GM23338 (cell line): ENCODE results near the gene CLEC4G. TPM values are rescaled to one million over a fixed set of nuclear protein-coding genes. Genes with fewer than 3 reads are reported as not detected.

Source experiments
- ATAC-seq: fragments of 200-7000 bp; cut with Tn5 transposase; 3 replicates; pipeline ENCODE4 v1.9.1; 2020
- DNase-seq: peaks from one replicate; pipeline ENCODE4 v3.0.0-alpha.2; 2015; ENCODE audit warnings: low spot score
- H2AFZ ChIP-seq: fragments of 200-600 bp; sonication (generic); 2 replicates; pipeline ENCODE4 v1.8.0; 2016; ENCODE audit warnings: antibody characterized with exemption, mild to moderate bottlenecking, moderate library complexity
- H3F3A ChIP-seq: fragments of 200-600 bp; sonication (generic); replicated peaks from 2 replicates; pipeline ENCODE4 v1.8.0; 2017; ENCODE audit warnings: antibody characterized with exemption, mixed run types, low read depth
- H3K27ac ChIP-seq: fragments of 200-600 bp; sonication (generic); 2 replicates; pipeline ENCODE4 v1.6.1; 2016; ENCODE audit warnings: low read depth
- H3K27me3 ChIP-seq: fragments of 200-600 bp; sonication (generic); 2 replicates; pipeline ENCODE4 v1.8.0; 2016; ENCODE audit warnings: mild to moderate bottlenecking, mixed run types, moderate library complexity; ENCODE audit not compliant: insufficient read depth
- H3K36me3 ChIP-seq: fragments of 200-600 bp; sonication (generic); 2 replicates; pipeline ENCODE4 v1.8.0; 2016; ENCODE audit warnings: mild to moderate bottlenecking; ENCODE audit not compliant: insufficient read depth
- H3K4me1 ChIP-seq: fragments of 200-600 bp; sonication (generic); 2 replicates; pipeline ENCODE4 v1.8.0; 2016; ENCODE audit warnings: mild to moderate bottlenecking, moderate library complexity; ENCODE audit not compliant: insufficient read depth
- H3K4me2 ChIP-seq: fragments of 200-600 bp; sonication (generic); 2 replicates; pipeline ENCODE4 v1.7.1; 2017; ENCODE audit warnings: mixed run types
- H3K4me3 ChIP-seq: fragments of 200-600 bp; sonication (generic); 2 replicates; pipeline ENCODE4 v1.6.1; 2016; ENCODE audit warnings: mixed run types
- H3K79me2 ChIP-seq: fragments of 200-600 bp; sonication (generic); replicated peaks from 2 replicates; pipeline ENCODE4 v1.8.0; 2017; ENCODE audit warnings: mild to moderate bottlenecking; ENCODE audit not compliant: insufficient read depth
- H3K9me2 ChIP-seq: fragments of 200-600 bp; sonication (generic); 2 replicates; pipeline ENCODE4 v1.8.0; 2017; ENCODE audit not compliant: insufficient read depth
- H4K20me1 ChIP-seq: fragments of 200-600 bp; sonication (generic); replicated peaks from 2 replicates; pipeline ENCODE4 v1.8.0; 2017; ENCODE audit warnings: mild to moderate bottlenecking; ENCODE audit not compliant: insufficient read depth
- H3K27ac Mint-ChIP-seq: 2 replicates; pipeline ENCODE4 v1.8.0; 2020; ENCODE audit warnings: inconsistent platforms, mild to moderate bottlenecking, moderate library complexity, mixed read lengths
- H3K27me3 Mint-ChIP-seq: 3 replicates; pipeline ENCODE4 v1.8.0; 2022; ENCODE audit warnings: low read depth, mild to moderate bottlenecking, moderate library complexity, mixed read lengths, inconsistent platforms; ENCODE audit not compliant: insufficient read depth, poor library complexity
- H3K36me3 Mint-ChIP-seq: 3 replicates; pipeline ENCODE4 v1.8.0; 2021; ENCODE audit warnings: low read depth, mild to moderate bottlenecking, inconsistent platforms, moderate library complexity, mixed read lengths
- H3K4me1 Mint-ChIP-seq: 3 replicates; pipeline ENCODE4 v1.8.0; 2020; ENCODE audit warnings: mild to moderate bottlenecking, inconsistent platforms, mixed read lengths
- H3K4me3 Mint-ChIP-seq: 3 replicates; pipeline ENCODE4 v1.8.0; 2021; ENCODE audit warnings: moderate library complexity, mild to moderate bottlenecking, inconsistent platforms, mixed read lengths
- H3K9me3 Mint-ChIP-seq: 3 replicates; pipeline ENCODE4 v1.8.0; 2020; ENCODE audit warnings: moderate library complexity, mild to moderate bottlenecking, inconsistent platforms, mixed read lengths
- CREB1 ChIP-seq: fragments of 250-450 bp; sonication (Bioruptor Pico); IDR thresholded peaks from 2 replicates; pipeline ENCODE4 v1.5.0; 2020; ENCODE audit warnings: low read depth, mild to moderate bottlenecking, moderate library complexity
- POLR2AphosphoS5 ChIP-seq: IDR thresholded peaks from 2 replicates; pipeline ENCODE4 v1.6.1; 2016; ENCODE audit warnings: antibody characterized with exemption, low read depth
- STAT1 ChIP-seq: IDR thresholded peaks from one replicate; pipeline ENCODE4 v1.6.1; 2016; ENCODE audit warnings: antibody characterized with exemption; ENCODE audit not compliant: unreplicated experiment
- polyA plus RNA-seq: library from polyadenylated mRNA; unstranded; fragments of >200 nt; fragmentation: Nextera tagmentation; extraction: Ambion mirVana; gene quantifications from 2 replicates; pipeline ENCODE4 v1.2.1, GENCODE V29; 2016
- total RNA-seq: library from RNA; depleted of rRNA; stranded (reverse); fragments of >200 nt; shearing (Covaris generic); gene quantifications from 2 replicates; pipeline ENCODE4 v1.2.3, GENCODE V29; 2014
- TF ChIP-seq, protein P1 (sequence below): fragments of 250-450 bp; sonication (Bioruptor Pico); IDR thresholded peaks from 2 replicates; pipeline ENCODE4 v1.5.0; 2020; ENCODE audit warnings: mild to moderate bottlenecking, moderate library complexity
- TF ChIP-seq, protein P2 (sequence below): IDR thresholded peaks from 2 replicates; pipeline ENCODE4 v1.6.1; 2016; ENCODE audit warnings: antibody characterized with exemption
- TF ChIP-seq, protein P3 (sequence below), 2 experiments: fragments of 200-600 bp in 1 of 2; sonication (generic) in 1 of 2; conservative IDR thresholded peaks; 2 replicates each; pipeline versions ENCODE4 v1.5.1 to v1.6.1; 2016 to 2017; ENCODE audit warnings: antibody characterized with exemption in 2 of 2, low read depth in 2 of 2, mild to moderate bottlenecking in 2 of 2, moderate library complexity in 1 of 2

The CLEC4G gene
- total and polyA plus RNA-seq, 2 experiments from 2014 or later: 0.52 to 0.65 TPM

DNA sequence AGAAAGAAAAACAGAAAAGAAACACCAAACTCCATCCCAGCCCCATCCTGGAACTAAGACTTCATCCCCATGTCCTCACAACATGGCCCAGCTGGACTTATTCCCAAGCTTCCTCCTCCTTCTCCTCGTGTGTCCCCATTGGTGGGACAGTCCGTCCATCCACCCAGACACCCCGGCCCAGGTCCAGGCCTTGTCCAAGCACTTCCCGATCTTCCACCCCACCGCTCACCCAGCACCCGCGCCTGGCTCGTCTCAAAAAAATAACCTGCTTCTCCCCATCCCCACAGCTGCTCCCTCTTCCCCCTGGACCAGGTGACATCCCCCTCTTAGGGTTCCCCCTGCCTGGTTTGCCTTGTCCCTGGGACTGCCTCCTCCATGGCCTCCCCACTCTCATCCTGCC is 28.6 kb downstream of the CLEC4G start (continued):
- TF ChIP-seq, protein P1, sequence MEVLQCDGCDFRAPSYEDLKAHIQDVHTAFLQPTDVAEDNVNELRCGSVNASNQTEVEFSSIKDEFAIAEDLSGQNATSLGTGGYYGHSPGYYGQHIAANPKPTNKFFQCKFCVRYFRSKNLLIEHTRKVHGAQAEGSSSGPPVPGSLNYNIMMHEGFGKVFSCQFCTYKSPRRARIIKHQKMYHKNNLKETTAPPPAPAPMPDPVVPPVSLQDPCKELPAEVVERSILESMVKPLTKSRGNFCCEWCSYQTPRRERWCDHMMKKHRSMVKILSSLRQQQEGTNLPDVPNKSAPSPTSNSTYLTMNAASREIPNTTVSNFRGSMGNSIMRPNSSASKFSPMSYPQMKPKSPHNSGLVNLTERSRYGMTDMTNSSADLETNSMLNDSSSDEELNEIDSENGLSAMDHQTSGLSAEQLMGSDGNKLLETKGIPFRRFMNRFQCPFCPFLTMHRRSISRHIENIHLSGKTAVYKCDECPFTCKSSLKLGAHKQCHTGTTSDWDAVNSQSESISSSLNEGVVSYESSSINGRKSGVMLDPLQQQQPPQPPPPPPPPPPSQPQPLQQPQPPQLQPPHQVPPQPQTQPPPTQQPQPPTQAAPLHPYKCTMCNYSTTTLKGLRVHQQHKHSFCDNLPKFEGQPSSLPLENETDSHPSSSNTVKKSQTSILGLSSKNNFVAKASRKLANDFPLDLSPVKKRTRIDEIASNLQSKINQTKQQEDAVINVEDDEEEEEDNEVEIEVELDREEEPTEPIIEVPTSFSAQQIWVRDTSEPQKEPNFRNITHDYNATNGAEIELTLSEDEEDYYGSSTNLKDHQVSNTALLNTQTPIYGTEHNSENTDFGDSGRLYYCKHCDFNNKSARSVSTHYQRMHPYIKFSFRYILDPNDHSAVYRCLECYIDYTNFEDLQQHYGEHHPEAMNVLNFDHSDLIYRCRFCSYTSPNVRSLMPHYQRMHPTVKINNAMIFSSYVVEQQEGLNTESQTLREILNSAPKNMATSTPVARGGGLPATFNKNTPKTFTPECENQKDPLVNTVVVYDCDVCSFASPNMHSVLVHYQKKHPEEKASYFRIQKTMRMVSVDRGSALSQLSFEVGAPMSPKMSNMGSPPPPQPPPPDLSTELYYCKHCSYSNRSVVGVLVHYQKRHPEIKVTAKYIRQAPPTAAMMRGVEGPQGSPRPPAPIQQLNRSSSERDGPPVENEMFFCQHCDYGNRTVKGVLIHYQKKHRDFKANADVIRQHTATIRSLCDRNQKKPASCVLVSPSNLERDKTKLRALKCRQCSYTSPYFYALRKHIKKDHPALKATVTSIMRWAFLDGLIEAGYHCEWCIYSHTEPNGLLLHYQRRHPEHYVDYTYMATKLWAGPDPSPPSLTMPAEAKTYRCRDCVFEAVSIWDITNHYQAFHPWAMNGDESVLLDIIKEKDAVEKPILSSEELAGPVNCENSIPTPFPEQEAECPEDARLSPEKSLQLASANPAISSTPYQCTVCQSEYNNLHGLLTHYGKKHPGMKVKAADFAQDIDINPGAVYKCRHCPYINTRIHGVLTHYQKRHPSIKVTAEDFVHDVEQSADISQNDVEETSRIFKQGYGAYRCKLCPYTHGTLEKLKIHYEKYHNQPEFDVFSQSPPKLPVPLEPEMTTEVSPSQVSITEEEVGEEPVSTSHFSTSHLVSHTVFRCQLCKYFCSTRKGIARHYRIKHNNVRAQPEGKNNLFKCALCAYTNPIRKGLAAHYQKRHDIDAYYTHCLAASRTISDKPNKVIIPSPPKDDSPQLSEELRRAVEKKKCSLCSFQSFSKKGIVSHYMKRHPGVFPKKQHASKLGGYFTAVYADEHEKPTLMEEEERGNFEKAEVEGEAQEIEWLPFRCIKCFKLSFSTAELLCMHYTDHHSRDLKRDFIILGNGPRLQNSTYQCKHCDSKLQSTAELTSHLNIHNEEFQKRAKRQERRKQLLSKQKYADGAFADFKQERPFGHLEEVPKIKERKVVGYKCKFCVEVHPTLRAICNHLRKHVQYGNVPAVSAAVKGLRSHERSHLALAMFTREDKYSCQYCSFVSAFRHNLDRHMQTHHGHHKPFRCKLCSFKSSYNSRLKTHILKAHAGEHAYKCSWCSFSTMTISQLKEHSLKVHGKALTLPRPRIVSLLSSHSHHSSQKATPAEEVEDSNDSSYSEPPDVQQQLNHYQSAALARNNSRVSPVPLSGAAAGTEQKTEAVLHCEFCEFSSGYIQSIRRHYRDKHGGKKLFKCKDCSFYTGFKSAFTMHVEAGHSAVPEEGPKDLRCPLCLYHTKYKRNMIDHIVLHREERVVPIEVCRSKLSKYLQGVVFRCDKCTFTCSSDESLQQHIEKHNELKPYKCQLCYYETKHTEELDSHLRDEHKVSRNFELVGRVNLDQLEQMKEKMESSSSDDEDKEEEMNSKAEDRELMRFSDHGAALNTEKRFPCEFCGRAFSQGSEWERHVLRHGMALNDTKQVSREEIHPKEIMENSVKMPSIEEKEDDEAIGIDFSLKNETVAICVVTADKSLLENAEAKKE (CRISPR knock-in tag): no peak
- TF ChIP-seq, protein P2, sequence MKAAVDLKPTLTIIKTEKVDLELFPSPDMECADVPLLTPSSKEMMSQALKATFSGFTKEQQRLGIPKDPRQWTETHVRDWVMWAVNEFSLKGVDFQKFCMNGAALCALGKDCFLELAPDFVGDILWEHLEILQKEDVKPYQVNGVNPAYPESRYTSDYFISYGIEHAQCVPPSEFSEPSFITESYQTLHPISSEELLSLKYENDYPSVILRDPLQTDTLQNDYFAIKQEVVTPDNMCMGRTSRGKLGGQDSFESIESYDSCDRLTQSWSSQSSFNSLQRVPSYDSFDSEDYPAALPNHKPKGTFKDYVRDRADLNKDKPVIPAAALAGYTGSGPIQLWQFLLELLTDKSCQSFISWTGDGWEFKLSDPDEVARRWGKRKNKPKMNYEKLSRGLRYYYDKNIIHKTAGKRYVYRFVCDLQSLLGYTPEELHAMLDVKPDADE: no peak
- TF ChIP-seq STAT1 (no peak), POLR2AphosphoS5 (no peak), CREB1 (no peak)

GRCh38 chr19:7701654-7702457 is 30.1 kb downstream of the CLEC4G start, which contains the start of gene FCER2:
Gene FCER2 (minus strand): TSS chr19:7702131. CDS start chr19:7699760, 2,371 bp downstream.
- peaks cover 23% of the 10 kb centered on the region for H3K4me1 Mint-ChIP-seq
- no peaks in the 10 kb centered on the region for H3K36me3 ChIP-seq
- no peaks in the 10 kb centered on the region; the same call in 2 of the 3 replicates for H3K9me3 Mint-ChIP-seq
- ATAC-seq (no peak), DNase-seq (no peak)
- H3K4me2 ChIP-seq: no peak within 1 kb of the TSS
- 0 out of 2 replicates have a peak, but pooled peaks cover 4% of the 10 kb centered on the region for H3K4me1 ChIP-seq
- H3K79me2 ChIP-seq: no peaks in the 10 kb centered on the region
- H3K27ac Mint-ChIP-seq: no peak within 1 kb of the TSS
- no peaks in the 10 kb centered on the region for H4K20me1 ChIP-seq
- H3K4me3 Mint-ChIP-seq: no peak within 1 kb of the TSS
- H3F3A ChIP-seq: no peaks in the 10 kb centered on the region
- H3K27ac ChIP-seq: no peak within 1 kb of the TSS
- no peaks in the 10 kb centered on the region for H3K9me2 ChIP-seq
- no peak within 1 kb of the TSS for H2AFZ ChIP-seq
- peaks cover 12% of the 10 kb centered on the region for H3K27me3 Mint-ChIP-seq
- no peak within 1 kb of the TSS for H3K4me3 ChIP-seq
- no peaks in the 10 kb centered on the region; the same call in 2 of the 3 replicates for H3K36me3 Mint-ChIP-seq
- H3K27me3 ChIP-seq: no peaks in the 10 kb centered on the region
- TF ChIP-seq, protein P3, sequence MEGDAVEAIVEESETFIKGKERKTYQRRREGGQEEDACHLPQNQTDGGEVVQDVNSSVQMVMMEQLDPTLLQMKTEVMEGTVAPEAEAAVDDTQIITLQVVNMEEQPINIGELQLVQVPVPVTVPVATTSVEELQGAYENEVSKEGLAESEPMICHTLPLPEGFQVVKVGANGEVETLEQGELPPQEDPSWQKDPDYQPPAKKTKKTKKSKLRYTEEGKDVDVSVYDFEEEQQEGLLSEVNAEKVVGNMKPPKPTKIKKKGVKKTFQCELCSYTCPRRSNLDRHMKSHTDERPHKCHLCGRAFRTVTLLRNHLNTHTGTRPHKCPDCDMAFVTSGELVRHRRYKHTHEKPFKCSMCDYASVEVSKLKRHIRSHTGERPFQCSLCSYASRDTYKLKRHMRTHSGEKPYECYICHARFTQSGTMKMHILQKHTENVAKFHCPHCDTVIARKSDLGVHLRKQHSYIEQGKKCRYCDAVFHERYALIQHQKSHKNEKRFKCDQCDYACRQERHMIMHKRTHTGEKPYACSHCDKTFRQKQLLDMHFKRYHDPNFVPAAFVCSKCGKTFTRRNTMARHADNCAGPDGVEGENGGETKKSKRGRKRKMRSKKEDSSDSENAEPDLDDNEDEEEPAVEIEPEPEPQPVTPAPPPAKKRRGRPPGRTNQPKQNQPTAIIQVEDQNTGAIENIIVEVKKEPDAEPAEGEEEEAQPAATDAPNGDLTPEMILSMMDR (conservative IDR thresholded peaks at IDR 0.05; ENCODE audit: low read depth in 2 of 2): no peak
